ENCODE data around the gene TEC. TPM values are rescaled to one million over a fixed set of nuclear protein-coding genes. Genes with fewer than 3 reads are reported as not detected.

Gene TEC
- total RNA-seq, 1 donor from 2014 or later = 3.2 TPM

GRCh38 chr4:48162162-48162561 is 107.5 kb downstream of the TEC start:
- no peak for DNase-seq (ENCODE audit: low read depth)
- Histone ChIP-seq H3K4me3 (ENCODE audit: low read depth, low read length) (no peak overlapping the region), H3K36me3 (ENCODE audit: control insufficient read depth, insufficient read depth, low read length) (peaks cover 1% of the 10 kb centered on the region), H3K27me3 (ENCODE audit: control insufficient read depth, insufficient read depth, low read length) (no peaks in the 10 kb centered on the region)
- TF ChIP-seq CTCF (IDR thresholded peaks at IDR 0.05; ENCODE audit: insufficient read depth, low read length, poor library complexity, severe bottlenecking) = no peak

GRCh38 chr4:48157271-48157670 is 112.4 kb downstream of the TEC start:
- no peaks in the 10 kb centered on the region for H3K27me3 ChIP-seq (ENCODE audit: control insufficient read depth, insufficient read depth, low read length)
- no peaks in the 10 kb centered on the region for H3K36me3 ChIP-seq (ENCODE audit: control insufficient read depth, insufficient read depth, low read length)
- H3K4me3 ChIP-seq (ENCODE audit: low read depth, low read length) = no peak overlapping the region
- TF ChIP-seq CTCF (IDR thresholded peaks at IDR 0.05; ENCODE audit: insufficient read depth, low read length, poor library complexity, severe bottlenecking) = no peak
- DNase-seq (ENCODE audit: low read depth) = no peak

- no peak for DNase-seq (ENCODE audit: low read depth)
- no peak overlapping the region for H3K4me3 ChIP-seq (ENCODE audit: low read depth, low read length)
- no peak for TF ChIP-seq CTCF (IDR thresholded peaks at IDR 0.05; ENCODE audit: insufficient read depth, low read length, poor library complexity, severe bottlenecking)
These were observed 113.2 kb downstream of the TEC start for GRCh38 chr4:48156423-48156822.

GRCh38 chr4:48153791-48154550 is 115.7 kb downstream of the TEC start:
- Histone ChIP-seq H3K27me3 (ENCODE audit: control insufficient read depth, insufficient read depth, low read length) (no peaks in the 10 kb centered on the region), H3K4me3 (ENCODE audit: low read depth, low read length) (no peak overlapping the region), H3K36me3 (ENCODE audit: control insufficient read depth, insufficient read depth, low read length) (no peaks in the 10 kb centered on the region)
- no peak for DNase-seq (ENCODE audit: low read depth)
- no peak for TF ChIP-seq CTCF (IDR thresholded peaks at IDR 0.05; ENCODE audit: insufficient read depth, low read length, poor library complexity, severe bottlenecking)

More at GRCh38 chr4:48156423-48156822, 113.2 kb downstream of the TEC start:
- H3K36me3 ChIP-seq (ENCODE audit: control insufficient read depth, insufficient read depth, low read length) = no peaks in the 10 kb centered on the region
- no peaks in the 10 kb centered on the region for H3K27me3 ChIP-seq (ENCODE audit: control insufficient read depth, insufficient read depth, low read length)

- H3K27me3 ChIP-seq (ENCODE audit: control insufficient read depth, insufficient read depth, low read length) = no peaks in the 10 kb centered on the region
- no peak for DNase-seq (ENCODE audit: low read depth)
- no peak overlapping the region for H3K4me3 ChIP-seq (ENCODE audit: low read depth, low read length)
- H3K36me3 ChIP-seq (ENCODE audit: control insufficient read depth, insufficient read depth, low read length) = no peaks in the 10 kb centered on the region
- TF ChIP-seq CTCF (IDR thresholded peaks at IDR 0.05; ENCODE audit: insufficient read depth, low read length, poor library complexity, severe bottlenecking) = no peak
These were observed 117.4 kb downstream of the TEC start for GRCh38 chr4:48152259-48152658.

Measured in kidney epithelial cell (primary cell).